ENCODE data around the gene MTHFD1L. TPM values are rescaled to one million over a fixed set of nuclear protein-coding genes. Genes with fewer than 3 reads are reported as not detected.

Gene MTHFD1L
- total RNA-seq, 4 donors from 2014 or later, result 0.35 to 1.6 (median 0.59) TPM; not detected in 1

DNA sequence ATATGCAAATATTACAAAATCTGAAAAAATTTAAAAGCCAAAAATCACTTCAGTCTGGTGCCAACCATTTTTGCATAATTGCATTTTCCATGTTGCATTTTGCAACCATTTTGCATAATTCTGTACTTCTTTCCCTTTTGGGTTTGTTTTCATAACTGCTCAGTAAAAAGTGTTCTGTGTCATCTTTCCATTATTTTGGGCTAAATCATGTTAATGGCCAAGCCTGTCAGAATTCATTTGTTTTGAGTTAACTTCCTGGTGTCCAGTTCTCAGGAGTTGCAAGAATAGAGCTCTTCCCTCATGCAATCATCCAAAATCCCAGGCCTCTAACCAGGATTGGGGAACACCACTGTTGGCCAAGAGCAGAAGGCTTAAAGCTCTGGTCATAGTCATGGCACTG, 133.6 kb downstream of the MTHFD1L start:
- Histone ChIP-seq H3K27me3 (no peaks in the 10 kb centered on the region), H3K9me3 (no peaks in the 10 kb centered on the region), H3K4me3 (no peak overlapping the region), H3K27ac (no peak overlapping the region), H3K36me3 (no peaks in the 10 kb centered on the region), H3K4me1 (no peaks in the 10 kb centered on the region)
- DNase-seq (no peak), ATAC-seq (no peak)
- TF ChIP-seq POLR2A (IDR thresholded peaks at IDR 0.05), result no peak
- TF ChIP-seq, protein P1, sequence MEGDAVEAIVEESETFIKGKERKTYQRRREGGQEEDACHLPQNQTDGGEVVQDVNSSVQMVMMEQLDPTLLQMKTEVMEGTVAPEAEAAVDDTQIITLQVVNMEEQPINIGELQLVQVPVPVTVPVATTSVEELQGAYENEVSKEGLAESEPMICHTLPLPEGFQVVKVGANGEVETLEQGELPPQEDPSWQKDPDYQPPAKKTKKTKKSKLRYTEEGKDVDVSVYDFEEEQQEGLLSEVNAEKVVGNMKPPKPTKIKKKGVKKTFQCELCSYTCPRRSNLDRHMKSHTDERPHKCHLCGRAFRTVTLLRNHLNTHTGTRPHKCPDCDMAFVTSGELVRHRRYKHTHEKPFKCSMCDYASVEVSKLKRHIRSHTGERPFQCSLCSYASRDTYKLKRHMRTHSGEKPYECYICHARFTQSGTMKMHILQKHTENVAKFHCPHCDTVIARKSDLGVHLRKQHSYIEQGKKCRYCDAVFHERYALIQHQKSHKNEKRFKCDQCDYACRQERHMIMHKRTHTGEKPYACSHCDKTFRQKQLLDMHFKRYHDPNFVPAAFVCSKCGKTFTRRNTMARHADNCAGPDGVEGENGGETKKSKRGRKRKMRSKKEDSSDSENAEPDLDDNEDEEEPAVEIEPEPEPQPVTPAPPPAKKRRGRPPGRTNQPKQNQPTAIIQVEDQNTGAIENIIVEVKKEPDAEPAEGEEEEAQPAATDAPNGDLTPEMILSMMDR (IDR thresholded peaks at IDR 0.05 in 4 of 5, conservative IDR thresholded peaks at IDR 0.05 in 1 of 5), result no peak
- in situ Hi-C loops (cut with MboI; ENCODE audit: low sequenced_read_pairs in 4 of 4), result no loop called here
- intact Hi-C loops (cut with DNase I; ENCODE audit: low total_unique reads), result no loop called here

DNA sequence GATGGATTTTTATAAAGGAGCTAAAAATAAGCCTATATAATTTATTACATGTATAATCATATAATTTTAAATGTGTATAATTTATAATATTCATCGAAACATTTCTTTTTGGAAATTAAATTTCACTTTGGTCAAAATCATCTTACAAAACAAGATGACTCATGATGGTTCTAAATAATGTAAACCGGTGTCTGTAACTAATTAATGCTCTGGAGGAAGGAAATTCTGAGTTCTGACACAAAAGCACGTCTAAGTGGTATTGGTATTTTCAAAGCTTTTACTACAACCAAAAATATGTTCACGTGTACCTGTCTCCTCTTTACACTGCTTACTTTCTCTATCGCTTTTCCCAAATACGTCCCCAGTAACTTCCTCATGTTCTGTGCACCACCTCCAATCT, 134.1 kb downstream of the MTHFD1L start:
- H3K27ac ChIP-seq, result no peak overlapping the region
- no peak for ATAC-seq
- no peak overlapping the region for H3K4me3 ChIP-seq
- H3K36me3 ChIP-seq, result no peaks in the 10 kb centered on the region
- intact Hi-C loops (cut with DNase I; ENCODE audit: low total_unique reads), result no loop called here
- no peak for DNase-seq
- no peaks in the 10 kb centered on the region for H3K27me3 ChIP-seq
- TF ChIP-seq, protein P1 (IDR thresholded peaks at IDR 0.05 in 4 of 5, conservative IDR thresholded peaks at IDR 0.05 in 1 of 5), result no peak
- no peak for TF ChIP-seq POLR2A (IDR thresholded peaks at IDR 0.05)
- no peaks in the 10 kb centered on the region for H3K4me1 ChIP-seq
- no peaks in the 10 kb centered on the region for H3K9me3 ChIP-seq
- in situ Hi-C loops (cut with MboI; ENCODE audit: low sequenced_read_pairs in 4 of 4), result no loop called here

DNA sequence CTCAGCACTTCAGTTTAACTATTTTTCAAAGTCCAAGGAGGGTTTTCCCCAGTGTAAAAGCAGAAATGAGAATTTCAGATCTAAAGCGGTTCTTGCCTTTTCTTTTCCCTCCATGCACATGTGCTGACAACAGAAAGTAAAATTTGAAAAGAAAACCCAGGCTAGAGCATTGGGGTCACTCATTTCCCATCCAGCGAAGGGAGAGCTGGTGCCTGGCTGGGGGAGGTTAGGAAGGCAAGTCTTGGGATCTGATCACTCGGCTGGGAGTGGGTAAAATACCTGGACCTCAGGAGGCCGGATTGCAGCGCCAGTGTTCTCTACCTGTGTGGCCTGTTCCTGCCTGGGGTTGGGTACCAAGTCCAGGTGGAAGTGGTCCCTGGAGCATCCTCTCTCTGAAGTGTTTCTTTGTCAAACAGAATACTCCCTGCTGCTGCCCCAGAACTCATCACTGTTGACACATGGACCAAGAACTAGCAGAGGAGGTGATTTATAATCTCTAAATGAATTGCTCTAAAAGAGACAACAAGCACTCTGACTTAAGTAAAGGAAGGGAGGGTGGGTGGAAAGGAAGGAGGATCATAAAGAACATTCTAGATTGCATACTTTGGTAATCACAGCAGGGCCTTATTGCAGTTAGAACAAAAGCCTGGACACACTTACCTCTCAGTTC, 136.0 kb downstream of the MTHFD1L start:
- intact Hi-C loops (cut with DNase I; ENCODE audit: low total_unique reads) (no loop called here), in situ Hi-C loops (cut with MboI; ENCODE audit: low sequenced_read_pairs in 4 of 4) (no loop called here)
- Histone ChIP-seq H3K9me3 (no peaks in the 10 kb centered on the region), H3K36me3 (no peaks in the 10 kb centered on the region), H3K4me3 (no peak overlapping the region), H3K4me1 (peaks cover 0 to 3% of the 10 kb centered on the region in 2 donors), H3K27me3 (no peaks in the 10 kb centered on the region), H3K27ac (no peak overlapping the region)
- DNase-seq, result no peak
- TF ChIP-seq, protein P1 (IDR thresholded peaks at IDR 0.05 in 4 of 5, conservative IDR thresholded peaks at IDR 0.05 in 1 of 5), result no peak
- no peak for TF ChIP-seq POLR2A (IDR thresholded peaks at IDR 0.05)
- no peak for ATAC-seq

DNA sequence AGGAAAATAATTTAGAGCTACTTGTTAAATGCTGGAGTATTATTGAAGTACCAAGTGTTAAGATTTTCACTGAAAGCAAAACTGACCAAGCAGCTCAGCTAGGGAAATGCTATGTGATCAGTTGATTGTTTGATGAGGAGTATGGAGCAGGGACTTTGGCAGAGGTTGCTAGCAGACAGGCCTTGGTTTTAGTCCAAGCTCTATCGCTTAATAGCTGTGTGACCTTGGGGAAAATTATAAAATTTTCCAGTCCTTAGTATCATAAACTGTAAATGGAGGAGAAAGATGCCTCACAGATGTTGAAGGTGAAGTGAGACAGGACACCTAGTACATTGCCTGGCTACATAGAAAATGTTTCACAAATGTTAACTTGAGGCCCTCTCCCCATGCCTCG, 136.6 kb downstream of the MTHFD1L start:
- no peak overlapping the region for H3K4me3 ChIP-seq
- TF ChIP-seq, protein P1 (IDR thresholded peaks at IDR 0.05 in 4 of 5, conservative IDR thresholded peaks at IDR 0.05 in 1 of 5), result no peak
- no peak for TF ChIP-seq POLR2A (IDR thresholded peaks at IDR 0.05)
- in situ Hi-C loops (cut with MboI; ENCODE audit: low sequenced_read_pairs in 4 of 4), result no loop called here
- no peaks in the 10 kb centered on the region for H3K9me3 ChIP-seq
- no peaks in the 10 kb centered on the region for H3K27me3 ChIP-seq
- H3K4me1 ChIP-seq, result peaks cover 0 to 3% of the 10 kb centered on the region in 2 donors
- H3K27ac ChIP-seq, result no peak overlapping the region
- ATAC-seq, result no peak
- intact Hi-C loops (cut with DNase I; ENCODE audit: low total_unique reads), result no loop called here
- no peak for DNase-seq
- no peaks in the 10 kb centered on the region for H3K36me3 ChIP-seq

DNA sequence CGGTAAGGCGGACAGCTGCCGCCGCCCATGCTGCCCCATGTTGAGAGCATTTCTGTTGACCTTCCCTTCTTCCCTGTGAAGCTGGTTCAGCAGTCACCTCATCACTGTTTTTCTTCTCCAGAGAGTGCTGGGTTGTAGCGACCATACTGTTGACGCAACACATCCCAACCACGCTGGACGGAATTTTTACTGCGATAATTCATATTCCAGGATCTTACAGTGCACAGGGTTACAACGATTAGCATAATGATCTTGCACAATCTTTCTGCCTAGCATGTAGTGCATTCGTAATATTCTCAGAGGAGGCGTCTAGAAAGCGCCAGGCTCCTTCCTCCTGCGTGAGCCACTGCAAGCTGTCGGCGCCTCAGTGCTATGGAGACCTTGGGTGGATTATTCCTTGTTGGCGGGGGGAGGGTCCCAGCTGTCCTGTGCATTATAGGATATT, 137.0 kb downstream of the MTHFD1L start:
- ATAC-seq (no peak), DNase-seq (no peak)
- intact Hi-C loops (cut with DNase I; ENCODE audit: low total_unique reads), result no loop called here
- H3K27ac ChIP-seq, result no peak overlapping the region
- H3K4me1 ChIP-seq, result peaks cover 0 to 3% of the 10 kb centered on the region in 2 donors
- no peaks in the 10 kb centered on the region for H3K36me3 ChIP-seq
- H3K4me3 ChIP-seq, result no peak overlapping the region
- H3K9me3 ChIP-seq, result no peaks in the 10 kb centered on the region
- no peak for TF ChIP-seq POLR2A (IDR thresholded peaks at IDR 0.05)
- TF ChIP-seq, protein P1 (IDR thresholded peaks at IDR 0.05 in 4 of 5, conservative IDR thresholded peaks at IDR 0.05 in 1 of 5), result no peak
- no peaks in the 10 kb centered on the region for H3K27me3 ChIP-seq
- in situ Hi-C loops (cut with MboI; ENCODE audit: low sequenced_read_pairs in 4 of 4), result no loop called here
